Fibroblast of lung (primary cell): ENCODE data around the gene FAM161B. TPM values are rescaled to one million over a fixed set of nuclear protein-coding genes. Genes with fewer than 3 reads are reported as not detected.

ENCODE experiments used
- DNase-seq, 2 donors: peaks; one replicate each; pipeline versions ENCODE4 v3.0.0 to v3.0.0-alpha.2; 2010; ENCODE audit warnings: low read depth in 2 of 2
- H2AFZ ChIP-seq: 2 replicates; pipeline ENCODE4 v1.5.1; 2012; ENCODE audit warnings: low read length, control low read depth, inconsistent platforms
- H3K27ac ChIP-seq: 2 replicates; pipeline ENCODE4 v1.5.1; 2011; ENCODE audit warnings: low read length, control low read depth; ENCODE audit not compliant: insufficient read depth
- H3K27me3 ChIP-seq: 2 replicates; pipeline ENCODE4 v1.5.1; 2011; ENCODE audit warnings: mild to moderate bottlenecking, low read length; ENCODE audit not compliant: control insufficient read depth, insufficient read depth
- H3K36me3 ChIP-seq: 2 replicates; pipeline ENCODE4 v1.5.1; 2011; ENCODE audit warnings: low read length; ENCODE audit not compliant: control insufficient read depth, insufficient read depth
- H3K4me1 ChIP-seq: 2 replicates; pipeline ENCODE4 v1.5.1; 2011; ENCODE audit warnings: low read length; ENCODE audit not compliant: control insufficient read depth, insufficient read depth; ENCODE audit errors: extremely low read depth
- H3K4me2 ChIP-seq: 2 replicates; pipeline ENCODE4 v1.5.1; 2011; ENCODE audit warnings: low read length, control low read depth; ENCODE audit not compliant: insufficient read depth; ENCODE audit errors: extremely low read depth
- H3K4me3 ChIP-seq, 4 experiments: fragments of 200-600 bp in 1 of 4; sonication (generic) in 1 of 4; replicated peaks in 1 of 4; 2 replicates each; pipeline ENCODE4 v1.5.1; 2011 to 2016; ENCODE audit warnings: low read length in 4 of 4, low read depth in 3 of 4, mild to moderate bottlenecking in 3 of 4, control low read depth in 2 of 4, inconsistent platforms in 1 of 4, mixed read lengths in 1 of 4; ENCODE audit not compliant: insufficient read depth in 1 of 4; ENCODE audit errors: control extremely low read depth in 1 of 4
- H3K79me2 ChIP-seq: 2 replicates; pipeline ENCODE4 v1.5.1; 2012; ENCODE audit warnings: mild to moderate bottlenecking, low read length, inconsistent platforms; ENCODE audit not compliant: control insufficient read depth, insufficient read depth
- H3K9ac ChIP-seq: 2 replicates; pipeline ENCODE4 v1.5.1; 2011; ENCODE audit warnings: mild to moderate bottlenecking, low read length, control low read depth; ENCODE audit not compliant: insufficient read depth
- H3K9me3 ChIP-seq: 2 replicates; pipeline ENCODE4 v1.5.1; 2012; ENCODE audit warnings: low read depth, low read length; ENCODE audit not compliant: control insufficient read depth, insufficient read depth
- H4K20me1 ChIP-seq: 2 replicates; pipeline ENCODE4 v1.5.1; 2011; ENCODE audit warnings: low read length; ENCODE audit not compliant: control insufficient read depth, insufficient read depth; ENCODE audit errors: extremely low read depth
- EZH2 ChIP-seq: IDR thresholded peaks from 2 replicates; pipeline ENCODE4 v1.5.1; 2012; ENCODE audit warnings: low read length, control low read depth, mild to moderate bottlenecking; ENCODE audit errors: missing control alignments
- polyA plus RNA-seq, 2 donors: library from polyadenylated mRNA; depleted of rRNA in 1 of 2; stranded (reverse) in 1 of 2; unstranded in 1 of 2; fragments of >200 nt; gene quantifications; 2 replicates each; pipeline ENCODE4 v1.2.1, GENCODE V29; 2011 to 2012; ENCODE audit warnings: missing spikeins in 1 of 2
- total RNA-seq: library from RNA; depleted of rRNA; stranded (reverse); fragments of >200 nt; gene quantifications from 2 replicates; pipeline ENCODE4 v1.2.1, GENCODE V29; 2014
- TF ChIP-seq, protein P1 (sequence below), 2 donors: IDR thresholded peaks in 1 of 2; conservative IDR thresholded peaks in 1 of 2; 1 replicate in 1 of 2; 2 replicates in 1 of 2; pipeline ENCODE4 v1.5.1; 2011 to 2012; ENCODE audit warnings: low read length in 2 of 2, control low read depth in 1 of 2, inconsistent platforms in 1 of 2, low read depth in 1 of 2, mild to moderate bottlenecking in 1 of 2

Gene FAM161B
- total and polyA plus RNA-seq, 2 donors (not counting 1 experiment from before 2014, with no cell fraction given): 3.7 to 5.3 TPM

GRCh38 chr14:73889376-73889775 lies 60.5 kb downstream of the FAM161B start:
- H4K20me1 ChIP-seq: no peaks in the 10 kb centered on the region
- no peak overlapping the region for H3K4me2 ChIP-seq
- H2AFZ ChIP-seq: no peak overlapping the region
- H3K9me3 ChIP-seq: no peaks in the 10 kb centered on the region
- TF ChIP-seq, protein P1, sequence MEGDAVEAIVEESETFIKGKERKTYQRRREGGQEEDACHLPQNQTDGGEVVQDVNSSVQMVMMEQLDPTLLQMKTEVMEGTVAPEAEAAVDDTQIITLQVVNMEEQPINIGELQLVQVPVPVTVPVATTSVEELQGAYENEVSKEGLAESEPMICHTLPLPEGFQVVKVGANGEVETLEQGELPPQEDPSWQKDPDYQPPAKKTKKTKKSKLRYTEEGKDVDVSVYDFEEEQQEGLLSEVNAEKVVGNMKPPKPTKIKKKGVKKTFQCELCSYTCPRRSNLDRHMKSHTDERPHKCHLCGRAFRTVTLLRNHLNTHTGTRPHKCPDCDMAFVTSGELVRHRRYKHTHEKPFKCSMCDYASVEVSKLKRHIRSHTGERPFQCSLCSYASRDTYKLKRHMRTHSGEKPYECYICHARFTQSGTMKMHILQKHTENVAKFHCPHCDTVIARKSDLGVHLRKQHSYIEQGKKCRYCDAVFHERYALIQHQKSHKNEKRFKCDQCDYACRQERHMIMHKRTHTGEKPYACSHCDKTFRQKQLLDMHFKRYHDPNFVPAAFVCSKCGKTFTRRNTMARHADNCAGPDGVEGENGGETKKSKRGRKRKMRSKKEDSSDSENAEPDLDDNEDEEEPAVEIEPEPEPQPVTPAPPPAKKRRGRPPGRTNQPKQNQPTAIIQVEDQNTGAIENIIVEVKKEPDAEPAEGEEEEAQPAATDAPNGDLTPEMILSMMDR (conservative IDR thresholded peaks at IDR 0.05 in 1 of 2, IDR thresholded peaks at IDR 0.05 in 1 of 2; ENCODE audit: low read depth in 1 of 2, low read length in 2 of 2): no peak
- no peak for TF ChIP-seq EZH2
- peaks cover 75% of the 10 kb centered on the region for H3K79me2 ChIP-seq
- no peak overlapping the region for H3K4me3 ChIP-seq
- H3K9ac ChIP-seq: no peak overlapping the region
- H3K4me1 ChIP-seq: peaks cover 5% of the 10 kb centered on the region
- no peak overlapping the region for H3K27ac ChIP-seq
- H3K27me3 ChIP-seq: no peaks in the 10 kb centered on the region
- no peak for DNase-seq
- H3K36me3 ChIP-seq: no peaks in the 10 kb centered on the region

DNA sequence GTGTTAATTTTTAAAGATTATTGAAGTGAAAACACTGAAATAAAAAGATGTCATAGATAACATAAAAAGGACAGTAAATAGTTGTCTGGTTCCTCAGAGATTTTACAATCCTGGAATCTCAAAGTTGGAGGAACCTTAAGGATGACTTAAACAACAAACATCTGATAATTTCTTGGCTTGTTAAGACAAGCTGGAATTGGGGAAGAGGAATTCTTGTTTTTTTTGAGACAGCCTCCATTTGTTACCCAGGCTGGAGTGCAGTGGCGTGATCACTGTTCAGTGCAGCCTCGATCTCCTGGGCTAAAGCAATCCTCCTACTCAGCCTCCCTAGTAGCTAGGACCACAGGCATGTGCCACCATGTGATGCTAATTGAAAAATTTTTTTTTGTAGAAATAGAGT lies 60.9 kb downstream of the FAM161B start:
- H3K9ac ChIP-seq: no peak overlapping the region
- DNase-seq: peak in 1 of 2 donors; percentile 56
- no peaks in the 10 kb centered on the region for H3K36me3 ChIP-seq
- H3K9me3 ChIP-seq: no peaks in the 10 kb centered on the region
- H3K27me3 ChIP-seq: no peaks in the 10 kb centered on the region
- H2AFZ ChIP-seq: no peak overlapping the region
- no peaks in the 10 kb centered on the region for H4K20me1 ChIP-seq
- H3K27ac ChIP-seq: peak overlapping the region; percentile 13
- H3K4me2 ChIP-seq: peak overlapping the region; percentile 74
- TF ChIP-seq EZH2: no peak
- TF ChIP-seq, protein P1 (conservative IDR thresholded peaks at IDR 0.05 in 1 of 2, IDR thresholded peaks at IDR 0.05 in 1 of 2; ENCODE audit: low read depth in 1 of 2, low read length in 2 of 2): no peak
- peak overlapping the region in 1 of 4 experiments; percentile 67 for H3K4me3 ChIP-seq
- peaks cover 5% of the 10 kb centered on the region for H3K4me1 ChIP-seq
- H3K79me2 ChIP-seq: peaks cover 75% of the 10 kb centered on the region

GRCh38 chr14:73888460-73888725 lies 61.5 kb downstream of the FAM161B start:
- peak in 1 of 2 donors; percentile 32 for DNase-seq
- TF ChIP-seq, protein P1 (conservative IDR thresholded peaks at IDR 0.05 in 1 of 2, IDR thresholded peaks at IDR 0.05 in 1 of 2; ENCODE audit: low read depth in 1 of 2, low read length in 2 of 2): no peak
- no peak for TF ChIP-seq EZH2
- Histone ChIP-seq H3K36me3 (no peaks in the 10 kb centered on the region), H3K9ac (no peak overlapping the region), H3K4me1 (peaks cover 5% of the 10 kb centered on the region), H3K9me3 (no peaks in the 10 kb centered on the region), H4K20me1 (no peaks in the 10 kb centered on the region), H3K27me3 (no peaks in the 10 kb centered on the region), H3K27ac (peak overlapping the region; percentile 26), H3K4me3 (peak overlapping the region; percentile 62 to 97 (median 80)), H2AFZ (no peak overlapping the region), H3K4me2 (peak overlapping the region; percentile 74), H3K79me2 (peaks cover 71% of the 10 kb centered on the region)
